Stimulated activated CD4-positive, alpha-beta T cell treated with anti-CD3 and anti-CD28 coated beads, Interleukin-1b, Interleukin-23, amount 100 ng/mL, for 24 hours (primary cell): ENCODE measurements around the gene GRHL3.
"Not testable (repeated sequence)": the region's sequence is repeated elsewhere in the genome, so short reads cannot be mapped to it uniquely, and the experiment has no call there.

Experiments used
- DNase-seq, 4 experiments: peaks; one replicate each; pipeline ENCODE4 v3.0.0-alpha.2; 2020; ENCODE audit warnings: low read depth in 4 of 4, low spot score in 1 of 4

The GRHL3 gene

GRCh38 chr1:24319312-24319863, at the start of gene GRHL3:
TSS of gene GRHL3 (plus strand) at chr1:24319357. CDS start at chr1:24319552, 195 bp downstream.
- no peak for DNase-seq

- not testable (repeated sequence) for DNase-seq
Measured at GRCh38 chr1:24274203-24275103, 44.7 kb upstream of the GRHL3 start.

- DNase-seq = no peak
Measured at GRCh38 chr1:24275104-24275410, 44.1 kb upstream of the GRHL3 start.

GRCh38 chr1:24275510-24275909, 43.6 kb upstream of the GRHL3 start:
- DNase-seq = no peak

GRCh38 chr1:24276791-24277190, 42.4 kb upstream of the GRHL3 start:
- DNase-seq = no peak

- no peak for DNase-seq
Measured at GRCh38 chr1:24277420-24278169, 41.6 kb upstream of the GRHL3 start.

GRCh38 chr1:24278726-24279125, 40.4 kb upstream of the GRHL3 start:
- no peak for DNase-seq

GRCh38 chr1:24279590-24280232, 39.4 kb upstream of the GRHL3 start:
- no peak for DNase-seq

GRCh38 chr1:24281591-24281990, 37.6 kb upstream of the GRHL3 start:
- no peak for DNase-seq

- no peak for DNase-seq
Measured at GRCh38 chr1:24282491-24282890, 36.7 kb upstream of the GRHL3 start.

- DNase-seq = no peak
Measured at GRCh38 chr1:24283326-24284155, 35.6 kb upstream of the GRHL3 start.

GRCh38 chr1:24284156-24284471, 35.0 kb upstream of the GRHL3 start:
- no peak for DNase-seq

GRCh38 chr1:24285231-24285630, 33.9 kb upstream of the GRHL3 start:
- DNase-seq = no peak

GRCh38 chr1:24286246-24287010, 32.7 kb upstream of the GRHL3 start:
- DNase-seq = no peak

GRCh38 chr1:24287779-24288178, 31.4 kb upstream of the GRHL3 start:
- DNase-seq = not testable (repeated sequence)

- no peak for DNase-seq
Measured at GRCh38 chr1:24288479-24288878, 30.7 kb upstream of the GRHL3 start.

- no peak for DNase-seq
Measured at GRCh38 chr1:24289937-24290595, 29.1 kb upstream of the GRHL3 start.

- DNase-seq = no peak
Measured at GRCh38 chr1:24290933-24291487, 28.1 kb upstream of the GRHL3 start.

GRCh38 chr1:24292103-24292502, 27.1 kb upstream of the GRHL3 start:
- DNase-seq = no peak
